NB4 (cell line): ENCODE data around the gene PLCE1.

Experiments used
- DNase-seq: peaks from one replicate; pipeline ENCODE4 v3.0.0; 2010; ENCODE audit warnings: low read depth
- H3K4me3 ChIP-seq: one replicate; pipeline ENCODE4 v1.5.1; 2011; ENCODE audit warnings: mild to moderate bottlenecking, low read depth, low read length, moderate library complexity
- MYC ChIP-seq: IDR thresholded peaks from 2 replicates; pipeline ENCODE4 v1.6.1; 2011; ENCODE audit warnings: low read depth, low read length
- POLR2A ChIP-seq: IDR thresholded peaks from 2 replicates; pipeline ENCODE4 v1.6.1; 2011; ENCODE audit warnings: mild to moderate bottlenecking; ENCODE audit not compliant: insufficient read length; ENCODE audit errors: extremely low read depth
- TF ChIP-seq, protein P1 (sequence below): IDR thresholded peaks from one replicate; pipeline ENCODE4 v1.5.1; 2012; ENCODE audit warnings: low read depth, low read length
- TF ChIP-seq, protein P2 (sequence below): IDR thresholded peaks from 2 replicates; pipeline ENCODE4 v1.6.1; 2011; ENCODE audit warnings: low read depth, low read length

PLCE1 gene

DNA sequence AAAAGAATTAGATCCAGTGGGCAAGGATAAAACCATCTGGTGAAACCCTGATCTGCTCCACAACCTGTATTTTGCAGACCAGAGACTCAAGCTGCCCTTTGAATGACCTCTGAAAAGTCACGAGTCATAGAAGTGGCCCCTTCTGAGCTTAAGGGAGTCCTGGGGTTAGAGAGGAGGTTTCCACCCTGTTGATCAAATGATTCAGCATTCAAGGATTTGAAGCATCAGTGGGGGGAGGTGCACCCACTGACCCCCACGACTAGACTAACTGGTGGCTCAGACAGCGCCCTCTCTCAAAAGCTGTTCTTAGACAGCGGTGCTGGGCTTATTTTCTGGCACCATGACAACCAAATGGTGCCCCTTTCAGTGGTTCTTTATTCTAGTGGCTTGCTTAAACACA, 44.3 kb downstream of the PLCE1 start:
- TF ChIP-seq MYC (no peak), POLR2A (no peak)
- TF ChIP-seq, protein P1, sequence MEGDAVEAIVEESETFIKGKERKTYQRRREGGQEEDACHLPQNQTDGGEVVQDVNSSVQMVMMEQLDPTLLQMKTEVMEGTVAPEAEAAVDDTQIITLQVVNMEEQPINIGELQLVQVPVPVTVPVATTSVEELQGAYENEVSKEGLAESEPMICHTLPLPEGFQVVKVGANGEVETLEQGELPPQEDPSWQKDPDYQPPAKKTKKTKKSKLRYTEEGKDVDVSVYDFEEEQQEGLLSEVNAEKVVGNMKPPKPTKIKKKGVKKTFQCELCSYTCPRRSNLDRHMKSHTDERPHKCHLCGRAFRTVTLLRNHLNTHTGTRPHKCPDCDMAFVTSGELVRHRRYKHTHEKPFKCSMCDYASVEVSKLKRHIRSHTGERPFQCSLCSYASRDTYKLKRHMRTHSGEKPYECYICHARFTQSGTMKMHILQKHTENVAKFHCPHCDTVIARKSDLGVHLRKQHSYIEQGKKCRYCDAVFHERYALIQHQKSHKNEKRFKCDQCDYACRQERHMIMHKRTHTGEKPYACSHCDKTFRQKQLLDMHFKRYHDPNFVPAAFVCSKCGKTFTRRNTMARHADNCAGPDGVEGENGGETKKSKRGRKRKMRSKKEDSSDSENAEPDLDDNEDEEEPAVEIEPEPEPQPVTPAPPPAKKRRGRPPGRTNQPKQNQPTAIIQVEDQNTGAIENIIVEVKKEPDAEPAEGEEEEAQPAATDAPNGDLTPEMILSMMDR, result no peak
- TF ChIP-seq, protein P2, sequence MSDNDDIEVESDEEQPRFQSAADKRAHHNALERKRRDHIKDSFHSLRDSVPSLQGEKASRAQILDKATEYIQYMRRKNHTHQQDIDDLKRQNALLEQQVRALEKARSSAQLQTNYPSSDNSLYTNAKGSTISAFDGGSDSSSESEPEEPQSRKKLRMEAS, result no peak
- no peak overlapping the region for H3K4me3 ChIP-seq
- no peak for DNase-seq

DNA sequence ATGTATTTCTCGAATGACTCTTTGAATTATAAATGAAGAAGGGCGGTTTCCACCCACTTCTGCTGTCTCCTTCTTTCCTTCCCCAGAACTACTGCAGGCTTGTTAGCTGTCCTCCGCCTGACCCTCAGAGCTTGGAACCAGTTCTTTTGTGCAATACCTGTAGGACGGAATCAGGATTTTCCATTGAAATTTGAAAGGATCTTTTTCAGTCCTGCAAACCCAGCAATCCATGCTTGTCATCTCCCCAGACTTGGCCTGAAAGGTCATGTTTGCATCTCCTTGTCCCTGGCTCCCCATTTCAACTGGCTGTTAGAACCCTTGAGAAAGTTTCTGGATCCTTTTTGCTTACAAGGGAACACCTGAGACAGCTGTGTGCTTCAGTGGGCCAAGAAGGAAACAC, 47.5 kb downstream of the PLCE1 start:
- no peak for DNase-seq
- no peak overlapping the region for H3K4me3 ChIP-seq
- TF ChIP-seq, protein P2, result no peak
- TF ChIP-seq, protein P1, result no peak
- TF ChIP-seq POLR2A (no peak), MYC (no peak)

DNA sequence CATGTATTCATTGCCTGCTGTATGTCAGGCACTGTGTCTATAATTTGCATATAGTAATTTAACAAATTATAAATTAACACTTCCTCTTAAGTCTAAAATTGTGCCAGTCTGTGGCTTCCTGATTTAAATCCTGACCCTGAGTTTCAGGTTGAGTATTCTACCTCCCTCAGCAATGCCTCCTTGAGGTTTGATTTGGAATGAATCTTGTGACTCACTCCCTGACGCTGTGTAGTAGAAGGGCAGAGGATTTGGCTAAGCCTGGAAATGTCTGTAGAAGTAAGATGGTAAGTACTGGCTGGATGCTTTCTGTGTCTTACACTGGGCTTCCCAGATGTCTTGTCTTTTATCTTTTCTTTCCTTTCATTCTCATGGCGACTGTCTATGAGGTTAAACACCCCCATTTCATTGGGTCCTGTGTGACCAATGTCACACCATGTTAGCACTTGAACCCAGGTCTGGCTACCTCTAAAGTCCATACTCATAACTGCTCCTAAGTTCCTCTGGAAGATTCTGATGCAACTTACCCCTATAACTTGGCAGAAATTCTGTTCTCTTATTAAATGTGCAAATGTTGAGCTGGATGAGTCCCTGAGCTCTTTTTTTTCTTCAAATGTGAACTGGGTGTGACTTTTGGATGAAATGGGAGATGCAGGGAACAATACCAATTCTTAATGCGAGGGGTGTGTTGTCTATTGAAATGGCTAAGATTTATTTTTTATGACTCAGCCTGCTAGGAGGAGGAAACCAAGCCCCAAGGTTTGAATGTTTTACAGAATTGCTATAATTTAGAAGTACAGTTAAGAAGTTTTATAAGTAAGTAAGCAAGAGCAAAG, 48.5 kb downstream of the PLCE1 start:
- no peak overlapping the region for H3K4me3 ChIP-seq
- TF ChIP-seq, protein P2, result no peak
- TF ChIP-seq, protein P1, result no peak
- TF ChIP-seq MYC, result no peak
- no peak for TF ChIP-seq POLR2A
- DNase-seq, result peak; percentile 4

DNA sequence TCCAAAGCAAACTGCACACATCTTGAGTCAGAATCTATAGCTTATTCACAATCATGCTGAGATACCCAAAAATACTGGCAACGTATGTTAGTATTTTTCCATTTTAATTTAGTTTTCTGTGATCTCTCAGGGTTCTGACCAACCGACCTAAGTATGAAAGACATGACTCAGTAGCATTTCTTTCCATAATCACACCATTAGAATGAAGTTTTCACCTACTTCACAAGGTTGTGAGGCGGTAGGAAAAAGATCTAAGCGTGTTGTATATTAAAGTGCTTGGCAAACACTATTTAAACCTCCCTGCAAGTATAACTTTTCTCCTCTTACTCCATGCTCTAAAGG, 49.1 kb downstream of the PLCE1 start:
- TF ChIP-seq, protein P2, result no peak
- TF ChIP-seq, protein P1, result no peak
- no peak for TF ChIP-seq MYC
- H3K4me3 ChIP-seq, result no peak overlapping the region
- no peak for DNase-seq
